Natural killer cell (primary cell): ENCODE results near the gene PLCH1. TPM values are rescaled to one million over a fixed set of nuclear protein-coding genes. Genes with fewer than 3 reads are reported as not detected.
"Not testable (repeated sequence)": the region's sequence is repeated elsewhere in the genome, so short reads cannot be mapped to it uniquely, and the experiment has no call there.

Experiments used
- ATAC-seq, 3 donors: fragments of 150-1000 bp in 2 of 3; fragments of 200-7000 bp in 1 of 3; cut with Tn5 transposase; 1 replicate in 1 of 3; 2 replicates in 2 of 3; pipeline ENCODE4 v1.10.0; 2021; ENCODE audit warnings: mild to moderate bottlenecking in 2 of 3, moderate library complexity in 2 of 3
- DNase-seq, 2 donors: peaks; one replicate each; pipeline versions ENCODE4 v3.0.0 to v3.0.0-alpha.2; 2013 to 2021; ENCODE audit warnings: mixed read lengths in 1 of 2
- H3K27ac ChIP-seq: one replicate; pipeline ENCODE4 v1.5.1; 2013; ENCODE audit warnings: mild to moderate bottlenecking, low read length
- H3K27me3 ChIP-seq: one replicate; pipeline ENCODE4 v1.6.1; 2013; ENCODE audit warnings: low read length; ENCODE audit not compliant: control insufficient read depth, insufficient read depth
- H3K36me3 ChIP-seq: one replicate; pipeline ENCODE4 v1.6.1; 2013; ENCODE audit warnings: low read length; ENCODE audit not compliant: control insufficient read depth, insufficient read depth
- H3K4me1 ChIP-seq: one replicate; pipeline ENCODE4 v1.6.1; 2013; ENCODE audit warnings: low read length; ENCODE audit not compliant: control insufficient read depth, insufficient read depth
- H3K4me3 ChIP-seq: one replicate; pipeline ENCODE4 v1.5.1; 2013; ENCODE audit warnings: low read length
- H3K9me3 ChIP-seq: one replicate; pipeline ENCODE4 v1.6.1; 2013; ENCODE audit warnings: low read length; ENCODE audit not compliant: control insufficient read depth, insufficient read depth
- H3K27ac Mint-ChIP-seq, 2 donors: one replicate each; pipeline ENCODE4 v1.8.0; 2022; ENCODE audit warnings: mild to moderate bottlenecking in 2 of 2, mixed read lengths in 2 of 2, moderate library complexity in 1 of 2
- H3K27me3 Mint-ChIP-seq, 2 donors: one replicate each; pipeline ENCODE4 v1.8.0; 2022; ENCODE audit warnings: low read depth in 2 of 2, mixed read lengths in 2 of 2
- H3K36me3 Mint-ChIP-seq: one replicate; pipeline ENCODE4 v1.8.0; 2022; ENCODE audit warnings: mixed read lengths
- H3K4me1 Mint-ChIP-seq, 2 donors: one replicate each; pipeline ENCODE4 v1.8.0; 2022; ENCODE audit warnings: mixed read lengths in 2 of 2
- H3K4me3 Mint-ChIP-seq: one replicate; pipeline ENCODE4 v1.8.0; 2022; ENCODE audit warnings: mild to moderate bottlenecking, moderate library complexity, mixed read lengths
- H3K9me3 Mint-ChIP-seq, 2 donors: one replicate each; pipeline ENCODE4 v1.8.0; 2022; ENCODE audit warnings: mixed read lengths in 2 of 2
- CTCF ChIP-seq: fragments of 200-600 bp; IDR thresholded peaks from one replicate; pipeline ENCODE4 v1.8.0; 2022; ENCODE audit warnings: antibody characterized with exemption
- WGBS: methylation state at CpG from one replicate; pipeline ENCODE4 v1.1.7; 2013; ENCODE audit warnings: missing lambda C conversion rate; ENCODE audit not compliant: insufficient coverage; 5-methylcytosine and 5-hydroxymethylcytosine counted together
- intact Hi-C: fragments of 100-400 bp; cut with micrococcal nuclease; formaldehyde crosslinking; loops from one replicate; pipeline ENCODE4 v1.14.2; 2022
- total RNA-seq, 4 donors: library from RNA; stranded (reverse); fragments of 120-200 nt in 1 of 4; gene quantifications; one replicate each; pipeline versions ENCODE4 v1.2.3 to v1.2.4, GENCODE V29; 2013 to 2022

Gene PLCH1
- total RNA-seq, 3 donors from 2014 or later (not counting 1 experiment from before 2014, with no cell fraction given) = 0.05 to 0.26 (median 0.08) TPM

GRCh38 chr3:155619118-155619915 is 125.6 kb downstream of the PLCH1 start:
- no peak overlapping the region for H3K4me3 Mint-ChIP-seq
- ATAC-seq (no peak), DNase-seq (no peak)
- no peaks in the 10 kb centered on the region for H3K4me1 Mint-ChIP-seq
- H3K27ac ChIP-seq = no peak overlapping the region
- no peaks in the 10 kb centered on the region for H3K36me3 ChIP-seq
- peaks cover 2 to 4% of the 10 kb centered on the region in 2 donors for H3K9me3 Mint-ChIP-seq
- no peak overlapping the region for H3K4me3 ChIP-seq
- no peak for TF ChIP-seq CTCF
- no peaks in the 10 kb centered on the region for H3K27me3 Mint-ChIP-seq
- H3K27ac Mint-ChIP-seq = no peak overlapping the region
- no peaks in the 10 kb centered on the region for H3K9me3 ChIP-seq
- H3K27me3 ChIP-seq = no peaks in the 10 kb centered on the region
- intact Hi-C loops = no loop called here
- H3K4me1 ChIP-seq = no peaks in the 10 kb centered on the region
- no peaks in the 10 kb centered on the region for H3K36me3 Mint-ChIP-seq

GRCh38 chr3:155618543-155618942 is 126.3 kb downstream of the PLCH1 start:
- H3K4me3 ChIP-seq = no peak overlapping the region
- Mint-ChIP-seq H3K9me3 (peaks cover 2 to 4% of the 10 kb centered on the region in 2 donors), H3K36me3 (no peaks in the 10 kb centered on the region), H3K27ac (no peak overlapping the region), H3K27me3 (no peaks in the 10 kb centered on the region), H3K4me1 (no peaks in the 10 kb centered on the region), H3K4me3 (no peak overlapping the region)
- intact Hi-C loops = no loop called here
- no peaks in the 10 kb centered on the region for H3K9me3 ChIP-seq
- ATAC-seq = no peak
- DNase-seq = no peak
- no peaks in the 10 kb centered on the region for H3K36me3 ChIP-seq
- no peak for TF ChIP-seq CTCF
- H3K27ac ChIP-seq = no peak overlapping the region
- no peaks in the 10 kb centered on the region for H3K27me3 ChIP-seq
- H3K4me1 ChIP-seq = no peaks in the 10 kb centered on the region

- ATAC-seq (no peak), DNase-seq (no peak)
- H3K9me3 Mint-ChIP-seq = peaks cover 4 to 5% of the 10 kb centered on the region in 2 donors
- Histone ChIP-seq H3K4me3 (no peak overlapping the region), H3K9me3 (no peaks in the 10 kb centered on the region), H3K36me3 (no peaks in the 10 kb centered on the region), H3K4me1 (no peaks in the 10 kb centered on the region), H3K27ac (no peak overlapping the region), H3K27me3 (no peaks in the 10 kb centered on the region)
- no peak overlapping the region for H3K4me3 Mint-ChIP-seq
- WGBS = 100% methylated on average over 1 of the region's 1 CpG
- no peaks in the 10 kb centered on the region for H3K36me3 Mint-ChIP-seq
- H3K27ac Mint-ChIP-seq = no peak overlapping the region
- TF ChIP-seq CTCF = no peak
- no peaks in the 10 kb centered on the region for H3K27me3 Mint-ChIP-seq
- H3K4me1 Mint-ChIP-seq = no peaks in the 10 kb centered on the region
- intact Hi-C loops = no loop called here
Observed at GRCh38 chr3:155617346-155617925, 127.4 kb downstream of the PLCH1 start.

- H3K4me3 Mint-ChIP-seq, DNase-seq, intact Hi-C loops, H3K36me3 Mint-ChIP-seq, H3K27me3 ChIP-seq, H3K4me1 ChIP-seq, H3K9me3 Mint-ChIP-seq, H3K27ac ChIP-seq, H3K4me3 ChIP-seq, H3K9me3 ChIP-seq, H3K27me3 Mint-ChIP-seq, ATAC-seq, H3K4me1 Mint-ChIP-seq, H3K27ac Mint-ChIP-seq, H3K36me3 ChIP-seq: not testable (repeated sequence)
- no CpG with 5 or more reads among the region's 1 CpG for WGBS
Observed at GRCh38 chr3:155615141-155615540, 129.7 kb downstream of the PLCH1 start.

- not testable (repeated sequence) for H3K9me3 Mint-ChIP-seq, H3K27ac Mint-ChIP-seq
Observed at GRCh38 chr3:155614410-155614809, 130.5 kb downstream of the PLCH1 start.

More at GRCh38 chr3:155614410-155614809, 130.5 kb downstream of the PLCH1 start:
- H3K27me3 Mint-ChIP-seq, H3K4me1 ChIP-seq, H3K27ac ChIP-seq, H3K36me3 ChIP-seq, intact Hi-C loops, H3K4me3 Mint-ChIP-seq, H3K4me1 Mint-ChIP-seq, H3K36me3 Mint-ChIP-seq, H3K4me3 ChIP-seq, H3K9me3 ChIP-seq, DNase-seq, ATAC-seq, H3K27me3 ChIP-seq: not testable (repeated sequence)
